HepG2 (cell line): ENCODE measurements around the gene SNAPIN. TPM values are rescaled to one million over a fixed set of nuclear protein-coding genes. Genes with fewer than 3 reads are reported as not detected.
A peak's percentile ranks its signal among the peaks of the same experiment; 100 is the strongest.

Experiments
- ARID4A ChIP-seq: sonication (generic); formaldehyde crosslinking; IDR thresholded peaks from 2 replicates; pipeline ENCODE4 v1.5.0; 2020; ENCODE audit warnings: mild to moderate bottlenecking, missing genetic modification reagents, borderline replicate concordance
- CBFB ChIP-seq: sonication (generic); formaldehyde crosslinking; IDR thresholded peaks from 2 replicates; pipeline ENCODE4 v1.4.0; 2020; ENCODE audit warnings: missing genetic modification reagents
- ELF1 ChIP-seq: sonication (generic); formaldehyde crosslinking; IDR thresholded peaks from 2 replicates; pipeline ENCODE4 v1.4.0; 2020; ENCODE audit warnings: missing genetic modification reagents
- NFATC3 ChIP-seq: sonication (generic); formaldehyde crosslinking; IDR thresholded peaks from 2 replicates; pipeline ENCODE4 v1.5.1; 2020; ENCODE audit warnings: mild to moderate bottlenecking, missing genetic modification reagents
- THYN1 ChIP-seq: sonication (generic); formaldehyde crosslinking; IDR thresholded peaks from 2 replicates; pipeline ENCODE4 v1.8.1; 2023; ENCODE audit warnings: low read depth, mild to moderate bottlenecking, moderate library complexity, missing genetic modification reagents, borderline replicate concordance
- TMF1 ChIP-seq: sonication (generic); formaldehyde crosslinking; IDR thresholded peaks from 2 replicates; pipeline ENCODE4 v1.8.1; 2022; ENCODE audit warnings: low read depth, missing genetic modification reagents
- ZNF136 ChIP-seq: sonication (generic); formaldehyde crosslinking; IDR thresholded peaks from 2 replicates; pipeline ENCODE4 v1.8.1; 2022; ENCODE audit warnings: low read depth, mild to moderate bottlenecking, moderate library complexity, missing genetic modification reagents
- ZNF230 ChIP-seq: sonication (generic); formaldehyde crosslinking; IDR thresholded peaks from 2 replicates; pipeline ENCODE4 v1.4.0; 2020; ENCODE audit warnings: mild to moderate bottlenecking, missing genetic modification reagents
- ZNF646 ChIP-seq: sonication (generic); formaldehyde crosslinking; IDR thresholded peaks from 2 replicates; pipeline ENCODE4 v1.9.0; 2021; ENCODE audit warnings: mild to moderate bottlenecking, missing genetic modification reagents
- ZNF687 ChIP-seq: sonication (generic); formaldehyde crosslinking; IDR thresholded peaks from 2 replicates; pipeline ENCODE4 v1.5.1; 2020; ENCODE audit warnings: mild to moderate bottlenecking, missing genetic modification reagents, moderate library complexity
- ZSCAN20 ChIP-seq: sonication (generic); formaldehyde crosslinking; IDR thresholded peaks from 2 replicates; pipeline ENCODE4 v1.4.0; 2020; ENCODE audit warnings: missing genetic modification reagents, mild to moderate bottlenecking, borderline replicate concordance
- polyA plus RNA-seq, 8 experiments: library from polyadenylated mRNA; depleted of rRNA in 3 of 8; stranded (reverse) in 7 of 8; unstranded in 1 of 8; fragments of >200 nt; fragmentation: Illumina TruSeq in 4 of 8; extraction: Trizol in 4 of 8; gene quantifications; 2 replicates each; pipeline versions ENCODE4 v1.2.1 to v1.2.3, GENCODE V29; 2011 to 2016; ENCODE audit warnings: low read depth in 4 of 8, missing spikeins in 1 of 8, mixed read lengths in 1 of 8; ENCODE audit not compliant: insufficient read depth in 1 of 8
- total RNA-seq, 5 experiments: library from RNA; depleted of rRNA; stranded (reverse); fragments of >200 nt; fragmentation: Illumina TruSeq; extraction: Trizol; gene quantifications; 2 replicates each; pipeline ENCODE4 v1.2.3, GENCODE V29; 2016; ENCODE audit warnings: low read depth in 1 of 5

The SNAPIN gene
- total and polyA plus RNA-seq, 2 of the 13 experiments (the other 11 are each of a cell fraction or from before 2014, with no cell fraction given), result 23.9 to 25.7 TPM

- TF ChIP-seq ZNF646 (CRISPR knock-in tag), result no peak
- peak; percentile 72 for TF ChIP-seq ZNF687 (CRISPR knock-in tag)
- TF ChIP-seq ELF1 (CRISPR knock-in tag), result no peak
- TF ChIP-seq ZNF230, result no peak; the same call in 1 of the 2 replicates
- TF ChIP-seq NFATC3 (CRISPR knock-in tag), result 0 out of 2 replicates have a peak, but pooled peaks have one; percentile 52
- no peak for TF ChIP-seq ZSCAN20 (CRISPR knock-in tag)
- TF ChIP-seq ZNF136 (CRISPR knock-in tag), result 0 out of 2 replicates have a peak, but pooled peaks have one; percentile 57
- no peak for TF ChIP-seq CBFB (CRISPR knock-in tag)
- TF ChIP-seq ARID4A (CRISPR knock-in tag), result peak; percentile 80; the same call in 1 of the 2 replicates
- 0 out of 2 replicates have a peak, but pooled peaks have one; percentile 46 for TF ChIP-seq TMF1 (CRISPR knock-in tag)
- no peak for TF ChIP-seq THYN1 (CRISPR knock-in tag)
These were observed 12.5 kb downstream of the SNAPIN start, which contains the start of gene ILF2 (continued) for GRCh38 chr1:153670859-153671627.
